Measurements from ENCODE around the gene NAALADL2. TPM values are rescaled to one million over a fixed set of nuclear protein-coding genes. Genes with fewer than 3 reads are reported as not detected.

Gene NAALADL2
- total RNA-seq, 2 experiments from 2014 or later, result 0.30 to 1.2 TPM

DNA sequence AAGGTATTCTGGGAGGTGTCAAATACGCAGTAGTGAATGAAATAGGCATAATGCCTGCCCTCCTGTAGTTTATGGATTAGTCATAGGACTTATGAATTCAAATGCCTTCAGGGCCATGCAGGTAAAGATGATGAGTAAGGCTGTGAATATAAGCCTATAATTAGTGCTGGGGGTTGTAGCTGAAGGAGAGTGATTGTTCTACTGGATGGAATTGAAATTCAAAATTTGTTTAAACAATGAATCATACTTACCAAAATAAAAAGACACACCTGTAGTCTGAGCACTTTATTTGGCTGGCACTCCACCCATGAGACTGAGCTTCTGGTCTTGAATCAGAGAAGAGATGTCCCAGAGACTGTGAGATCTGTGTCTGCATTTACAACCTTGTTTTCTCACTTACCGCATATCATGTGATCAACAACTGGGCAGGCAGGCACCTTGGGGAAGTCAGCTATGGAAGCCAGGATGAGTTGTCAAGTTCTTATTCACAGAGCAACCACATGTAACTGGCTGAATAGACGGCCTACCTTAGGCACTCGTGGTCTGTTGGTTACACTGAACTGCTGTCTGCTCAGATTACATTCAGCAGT, 291.8 kb downstream of the NAALADL2 start:
- no peak overlapping the region for H3K27ac Mint-ChIP-seq
- no peaks in the 10 kb centered on the region for H3K27me3 Mint-ChIP-seq
- POLR2A ChIA-PET, result no interaction called here
- H3K36me3 Mint-ChIP-seq (ENCODE audit: low read depth), result no peaks in the 10 kb centered on the region
- TF ChIP-seq CTCF (IDR thresholded peaks at IDR 0.05), result no peak
- no peak overlapping the region for H3K4me3 ChIP-seq (ENCODE audit: low read length)
- no peaks in the 10 kb centered on the region for H3K9me3 Mint-ChIP-seq
- no peak overlapping the region for H3K4me3 Mint-ChIP-seq
- no peaks in the 10 kb centered on the region for H3K9me3 ChIP-seq (ENCODE audit: control insufficient read depth in 1 of 2, insufficient read depth in 1 of 2, low read length in 2 of 2)
- no peaks in the 10 kb centered on the region for H3K36me3 ChIP-seq (ENCODE audit: insufficient read depth, low read length)
- no peak for DNase-seq
- no peak for ATAC-seq (ENCODE audit: poor library complexity)
- no peaks in the 10 kb centered on the region for H3K4me1 ChIP-seq (ENCODE audit: insufficient read depth, low read length)
- H3K27me3 ChIP-seq (ENCODE audit: control insufficient read depth in 1 of 2, insufficient read depth in 2 of 2, low read length in 2 of 2), result no peaks in the 10 kb centered on the region
- no peaks in the 10 kb centered on the region for H3K4me1 Mint-ChIP-seq (ENCODE audit: low read depth)
- intact Hi-C loops (cut with DNase I, micrococcal nuclease), result no loop called here
- H3K27ac ChIP-seq (ENCODE audit: low read depth in 1 of 2, low read length in 2 of 2), result no peak overlapping the region
- CTCF ChIA-PET, result no interaction called here

GRCh38 chr3:175153595-175153994, 294.5 kb downstream of the NAALADL2 start:
- H3K4me1 ChIP-seq (ENCODE audit: insufficient read depth, low read length), result no peaks in the 10 kb centered on the region
- Mint-ChIP-seq H3K36me3 (ENCODE audit: low read depth) (no peaks in the 10 kb centered on the region), H3K27ac (no peak overlapping the region), H3K9me3 (no peaks in the 10 kb centered on the region), H3K27me3 (no peaks in the 10 kb centered on the region), H3K4me3 (no peak overlapping the region), H3K4me1 (ENCODE audit: low read depth) (no peaks in the 10 kb centered on the region)
- DNase-seq, result no peak
- H3K27me3 ChIP-seq (ENCODE audit: control insufficient read depth in 1 of 2, insufficient read depth in 2 of 2, low read length in 2 of 2), result no peaks in the 10 kb centered on the region
- no peak for TF ChIP-seq CTCF (IDR thresholded peaks at IDR 0.05)
- H3K4me3 ChIP-seq (ENCODE audit: low read length), result no peak overlapping the region
- ATAC-seq (ENCODE audit: poor library complexity), result no peak
- no peaks in the 10 kb centered on the region for H3K9me3 ChIP-seq (ENCODE audit: control insufficient read depth in 1 of 2, insufficient read depth in 1 of 2, low read length in 2 of 2)
- no peaks in the 10 kb centered on the region for H3K36me3 ChIP-seq (ENCODE audit: insufficient read depth, low read length)
- no peak overlapping the region for H3K27ac ChIP-seq (ENCODE audit: low read depth in 1 of 2, low read length in 2 of 2)
- ChIA-PET POLR2A (no interaction called here), CTCF (no interaction called here)
- intact Hi-C loops (cut with DNase I, micrococcal nuclease), result no loop called here

- ChIA-PET POLR2A (no interaction called here), CTCF (no interaction called here)
- Histone ChIP-seq H3K27me3 (ENCODE audit: control insufficient read depth in 1 of 2, insufficient read depth in 2 of 2, low read length in 2 of 2) (no peaks in the 10 kb centered on the region), H3K27ac (ENCODE audit: low read depth in 1 of 2, low read length in 2 of 2) (no peak overlapping the region), H3K4me3 (ENCODE audit: low read length) (no peak overlapping the region), H3K4me1 (ENCODE audit: insufficient read depth, low read length) (no peaks in the 10 kb centered on the region), H3K9me3 (ENCODE audit: control insufficient read depth in 1 of 2, insufficient read depth in 1 of 2, low read length in 2 of 2) (peaks cover 0 to 5% of the 10 kb centered on the region in 2 experiments), H3K36me3 (ENCODE audit: insufficient read depth, low read length) (no peaks in the 10 kb centered on the region)
- intact Hi-C loops (cut with DNase I, micrococcal nuclease), result no loop called here
- no peak overlapping the region for H3K4me3 Mint-ChIP-seq
- H3K4me1 Mint-ChIP-seq (ENCODE audit: low read depth), result no peaks in the 10 kb centered on the region
- ATAC-seq (ENCODE audit: poor library complexity) (no peak), DNase-seq (no peak)
- H3K9me3 Mint-ChIP-seq, result no peaks in the 10 kb centered on the region
- no peak overlapping the region for H3K27ac Mint-ChIP-seq
- H3K36me3 Mint-ChIP-seq (ENCODE audit: low read depth), result no peaks in the 10 kb centered on the region
- H3K27me3 Mint-ChIP-seq, result no peaks in the 10 kb centered on the region
- TF ChIP-seq CTCF (IDR thresholded peaks at IDR 0.05), result no peak
Measured at GRCh38 chr3:175155172-175155571, 296.0 kb downstream of the NAALADL2 start.

All from CD4-positive, alpha-beta T cell (primary cell).